HFF-Myc (cell line): Measurements from ENCODE around the gene GIT1.

Source experiments
- DNase-seq: peaks from one replicate; pipeline ENCODE4 v3.0.0-alpha.2; 2011; ENCODE audit warnings: low read depth; ENCODE audit errors: extremely low read depth
- H3K4me3 ChIP-seq: replicated peaks from 2 replicates; pipeline ENCODE4 v1.5.1; 2011; ENCODE audit warnings: low read depth, mild to moderate bottlenecking, control low read depth, low read length
- CTCF ChIP-seq: IDR thresholded peaks from 2 replicates; pipeline ENCODE4 v1.5.1; 2012; ENCODE audit warnings: mild to moderate bottlenecking, low read depth, low read length, control low read depth; ENCODE audit errors: missing control alignments

The GIT1 gene

GRCh38 chr17:29615492-29616299 is 26.2 kb upstream of the GIT1 start:
- peak overlapping the region; percentile 21; the same call in 1 of the 2 replicates for H3K4me3 ChIP-seq
- no peak for DNase-seq
- no peak for TF ChIP-seq CTCF

- TF ChIP-seq CTCF = no peak
- no peak overlapping the region for H3K4me3 ChIP-seq
- DNase-seq = no peak
Measured at GRCh38 chr17:29615048-29615385, 25.6 kb upstream of the GIT1 start.

GRCh38 chr17:29614349-29615047 is 25.1 kb upstream of the GIT1 start:
- no peak for TF ChIP-seq CTCF
- DNase-seq = no peak
- H3K4me3 ChIP-seq = no peak overlapping the region

- no peak for DNase-seq
- H3K4me3 ChIP-seq = no peak overlapping the region
- TF ChIP-seq CTCF = no peak
Measured at GRCh38 chr17:29613856-29614255, 24.4 kb upstream of the GIT1 start.

- TF ChIP-seq CTCF = peak; percentile 77
- DNase-seq = no peak
- H3K4me3 ChIP-seq = no peak overlapping the region
Measured at GRCh38 chr17:29613352-29613837, 23.9 kb upstream of the GIT1 start.

GRCh38 chr17:29612404-29613280 is 23.2 kb upstream of the GIT1 start:
- TF ChIP-seq CTCF = no peak
- no peak overlapping the region for H3K4me3 ChIP-seq
- DNase-seq = no peak
